Measurements from ENCODE around the gene CERS5.

Gene CERS5

GRCh38 chr12:50211392-50212070 is 44.4 kb upstream of the CERS5 start:
- no peak for DNase-seq (ENCODE audit: extremely low read depth, insufficient read length)
- no peak overlapping the region for H3K4me3 ChIP-seq (replicated peaks; ENCODE audit: low read depth, low read length)
- H3K27me3 ChIP-seq (replicated peaks; ENCODE audit: control insufficient read depth, insufficient read depth, low read length), result no peaks in the 10 kb centered on the region
- TF ChIP-seq, protein P1, sequence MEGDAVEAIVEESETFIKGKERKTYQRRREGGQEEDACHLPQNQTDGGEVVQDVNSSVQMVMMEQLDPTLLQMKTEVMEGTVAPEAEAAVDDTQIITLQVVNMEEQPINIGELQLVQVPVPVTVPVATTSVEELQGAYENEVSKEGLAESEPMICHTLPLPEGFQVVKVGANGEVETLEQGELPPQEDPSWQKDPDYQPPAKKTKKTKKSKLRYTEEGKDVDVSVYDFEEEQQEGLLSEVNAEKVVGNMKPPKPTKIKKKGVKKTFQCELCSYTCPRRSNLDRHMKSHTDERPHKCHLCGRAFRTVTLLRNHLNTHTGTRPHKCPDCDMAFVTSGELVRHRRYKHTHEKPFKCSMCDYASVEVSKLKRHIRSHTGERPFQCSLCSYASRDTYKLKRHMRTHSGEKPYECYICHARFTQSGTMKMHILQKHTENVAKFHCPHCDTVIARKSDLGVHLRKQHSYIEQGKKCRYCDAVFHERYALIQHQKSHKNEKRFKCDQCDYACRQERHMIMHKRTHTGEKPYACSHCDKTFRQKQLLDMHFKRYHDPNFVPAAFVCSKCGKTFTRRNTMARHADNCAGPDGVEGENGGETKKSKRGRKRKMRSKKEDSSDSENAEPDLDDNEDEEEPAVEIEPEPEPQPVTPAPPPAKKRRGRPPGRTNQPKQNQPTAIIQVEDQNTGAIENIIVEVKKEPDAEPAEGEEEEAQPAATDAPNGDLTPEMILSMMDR (IDR thresholded peaks at IDR 0.05; ENCODE audit: insufficient read depth, low read length, poor library complexity, severe bottlenecking), result no peak
- no peaks in the 10 kb centered on the region for H3K36me3 ChIP-seq (ENCODE audit: control insufficient read depth, insufficient read depth, low read length)

- Histone ChIP-seq H3K4me3 (replicated peaks; ENCODE audit: low read depth, low read length) (no peak overlapping the region), H3K27me3 (replicated peaks; ENCODE audit: control insufficient read depth, insufficient read depth, low read length) (no peaks in the 10 kb centered on the region), H3K36me3 (ENCODE audit: control insufficient read depth, insufficient read depth, low read length) (peaks cover 6% of the 10 kb centered on the region)
- TF ChIP-seq, protein P1 (IDR thresholded peaks at IDR 0.05; ENCODE audit: insufficient read depth, low read length, poor library complexity, severe bottlenecking), result no peak
- DNase-seq (ENCODE audit: extremely low read depth, insufficient read length), result no peak
Measured at GRCh38 chr12:50207424-50207823, 40.3 kb upstream of the CERS5 start.

DNA sequence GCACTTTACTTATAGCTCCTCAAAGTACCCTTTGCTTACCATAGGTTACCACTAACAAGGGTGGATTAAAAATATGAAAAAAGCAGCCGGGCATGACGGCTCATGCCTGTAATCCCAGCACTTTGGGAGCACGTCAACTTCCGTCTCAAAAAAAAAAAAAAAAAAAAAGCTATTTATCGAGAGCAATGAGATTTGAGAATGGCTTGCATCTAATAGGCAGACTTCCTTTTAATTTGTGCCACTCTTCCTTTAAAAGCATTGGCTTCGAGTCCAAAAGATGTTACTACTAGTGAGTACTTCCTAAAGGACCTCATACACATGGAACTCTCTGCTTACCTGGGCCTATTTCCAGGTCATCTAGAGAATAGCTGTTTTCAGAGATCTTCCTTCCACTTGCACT is 38.5 kb upstream of the CERS5 start:
- TF ChIP-seq, protein P1 (IDR thresholded peaks at IDR 0.05; ENCODE audit: insufficient read depth, low read length, poor library complexity, severe bottlenecking), result no peak
- H3K36me3 ChIP-seq (ENCODE audit: control insufficient read depth, insufficient read depth, low read length), result peaks cover 8% of the 10 kb centered on the region
- H3K4me3 ChIP-seq (replicated peaks; ENCODE audit: low read depth, low read length), result no peak overlapping the region
- no peaks in the 10 kb centered on the region for H3K27me3 ChIP-seq (replicated peaks; ENCODE audit: control insufficient read depth, insufficient read depth, low read length)
- no peak for DNase-seq (ENCODE audit: extremely low read depth, insufficient read length)

DNA sequence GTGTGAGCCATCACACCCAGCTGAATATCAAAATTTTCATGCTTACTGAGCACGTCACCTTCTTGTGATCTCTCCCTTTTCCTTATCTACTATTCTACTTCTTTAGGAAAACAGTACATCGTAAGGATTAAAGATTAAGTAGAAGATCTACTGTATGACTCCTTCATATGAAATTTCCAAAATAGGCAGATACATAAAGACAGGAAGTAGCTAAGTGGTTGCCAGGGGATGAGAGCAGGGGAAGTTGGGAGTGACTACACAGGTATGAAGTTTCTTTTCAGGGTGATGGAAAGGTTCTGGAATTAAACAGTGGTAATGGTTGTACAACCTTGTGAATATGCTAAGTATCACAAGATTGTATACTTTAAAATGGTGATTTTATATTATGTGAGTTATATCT is 36.5 kb upstream of the CERS5 start:
- TF ChIP-seq, protein P1 (IDR thresholded peaks at IDR 0.05; ENCODE audit: insufficient read depth, low read length, poor library complexity, severe bottlenecking), result no peak
- DNase-seq (ENCODE audit: extremely low read depth, insufficient read length), result no peak
- peaks cover 11% of the 10 kb centered on the region for H3K36me3 ChIP-seq (ENCODE audit: control insufficient read depth, insufficient read depth, low read length)
- no peaks in the 10 kb centered on the region for H3K27me3 ChIP-seq (replicated peaks; ENCODE audit: control insufficient read depth, insufficient read depth, low read length)
- H3K4me3 ChIP-seq (replicated peaks; ENCODE audit: low read depth, low read length), result no peak overlapping the region

- H3K27me3 ChIP-seq (replicated peaks; ENCODE audit: control insufficient read depth, insufficient read depth, low read length), result no peaks in the 10 kb centered on the region
- peaks cover 13% of the 10 kb centered on the region for H3K36me3 ChIP-seq (ENCODE audit: control insufficient read depth, insufficient read depth, low read length)
- TF ChIP-seq, protein P1 (IDR thresholded peaks at IDR 0.05; ENCODE audit: insufficient read depth, low read length, poor library complexity, severe bottlenecking), result no peak
- no peak overlapping the region for H3K4me3 ChIP-seq (replicated peaks; ENCODE audit: low read depth, low read length)
- DNase-seq (ENCODE audit: extremely low read depth, insufficient read length), result no peak
Measured at GRCh38 chr12:50201987-50202521, 34.9 kb upstream of the CERS5 start.

Data from GM06990 (cell line).